Adipose tissue (tissue), 3 donors: ENCODE results near the gene UROC1. TPM values are rescaled to one million over a fixed set of nuclear protein-coding genes. Genes with fewer than 3 reads are reported as not detected.

Experiments used
- H3K27ac ChIP-seq: one replicate; pipeline ENCODE4 v1.5.1; 2013; ENCODE audit warnings: low read depth, low read length
- WGBS, 3 donors: extraction: QIAGEN DNeasy Blood & Tissue Kit; methylation state at CpG; one replicate each; pipeline ENCODE4 v1.1.7; 2013; 5-methylcytosine and 5-hydroxymethylcytosine counted together
- polyA plus RNA-seq, 3 donors: library from polyadenylated mRNA; stranded (reverse); fragments of 200-250 nt; gene quantifications; one replicate each; pipeline ENCODE4 v1.2.3, GENCODE V29; 2013
- donor health status: healthy with polysubstance abuse.
- donor health status: Bipolar disorder and iron deficiency.
- donor health status: healthy.

The UROC1 gene
- polyA plus RNA-seq, 3 donors: not detected

DNA sequence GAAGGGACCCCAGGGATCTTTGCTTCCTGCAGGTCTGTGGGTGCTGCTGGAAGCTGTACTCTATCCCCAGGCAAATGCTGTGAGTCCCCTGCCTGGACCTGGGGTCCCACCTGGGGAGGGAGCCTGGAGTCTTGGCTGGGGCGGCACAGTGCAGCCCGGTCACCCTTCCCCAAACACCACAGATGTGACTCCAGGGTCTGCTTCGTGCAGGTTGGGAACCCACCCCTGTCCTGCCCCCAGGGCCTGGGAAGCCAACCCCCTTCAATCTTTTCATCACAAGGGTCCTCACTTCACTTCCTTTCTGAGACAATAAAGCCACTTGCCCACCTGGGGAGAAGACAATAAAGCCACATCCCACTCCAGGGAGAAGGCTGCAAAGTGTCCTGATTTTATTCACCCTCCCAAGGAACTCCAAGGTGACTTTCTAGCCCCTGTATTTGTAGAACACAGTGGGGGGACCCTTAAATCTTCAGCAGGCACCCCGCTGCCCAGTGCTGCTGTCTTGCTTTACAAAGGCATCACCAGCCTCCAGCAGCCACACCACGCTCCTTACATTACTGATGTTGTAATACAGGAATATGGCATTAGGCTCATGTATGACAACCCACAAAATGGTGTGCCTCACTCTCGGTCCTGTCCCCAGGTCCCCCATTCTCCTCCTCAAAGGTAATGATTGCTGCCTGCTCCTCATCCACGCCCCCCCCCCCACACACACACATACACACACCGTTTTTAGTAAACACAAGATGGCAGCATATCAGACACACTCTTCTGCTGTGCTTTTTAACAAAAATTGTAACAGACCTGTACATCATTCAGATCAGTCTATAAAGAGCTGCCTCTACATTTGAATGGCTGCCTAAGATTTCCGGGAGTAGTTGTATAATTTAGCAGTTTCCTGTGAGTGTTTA lies 31.2 kb upstream of the UROC1 start:
- WGBS, 3 donors: 50 to 60% (median 59%) methylated on average over 9 of the region's 9 CpGs
- H3K27ac ChIP-seq: no peak overlapping the region

DNA sequence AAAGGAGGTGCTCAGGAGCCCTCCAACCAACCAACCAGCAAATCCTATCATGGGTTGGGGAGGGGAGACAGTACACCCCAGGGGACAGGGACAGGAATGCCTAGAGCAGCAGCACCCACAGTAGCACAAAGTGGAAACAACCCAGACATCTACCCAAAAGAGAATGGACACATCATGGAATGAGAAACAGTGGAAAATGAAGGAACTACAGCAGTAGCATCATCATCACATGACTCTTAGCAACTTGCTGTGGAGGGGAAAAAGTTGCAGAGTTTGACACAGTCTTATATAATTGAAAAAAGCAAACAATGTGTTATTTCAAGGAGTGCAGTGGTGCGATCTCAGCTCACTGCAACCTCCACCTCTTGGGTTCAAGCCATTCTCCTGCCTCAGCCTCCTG lies 30.1 kb upstream of the UROC1 start:
- 70 to 89% (median 83%) methylated on average over 1 of the region's 1 CpG for WGBS, 3 donors
- no peak overlapping the region for H3K27ac ChIP-seq

DNA sequence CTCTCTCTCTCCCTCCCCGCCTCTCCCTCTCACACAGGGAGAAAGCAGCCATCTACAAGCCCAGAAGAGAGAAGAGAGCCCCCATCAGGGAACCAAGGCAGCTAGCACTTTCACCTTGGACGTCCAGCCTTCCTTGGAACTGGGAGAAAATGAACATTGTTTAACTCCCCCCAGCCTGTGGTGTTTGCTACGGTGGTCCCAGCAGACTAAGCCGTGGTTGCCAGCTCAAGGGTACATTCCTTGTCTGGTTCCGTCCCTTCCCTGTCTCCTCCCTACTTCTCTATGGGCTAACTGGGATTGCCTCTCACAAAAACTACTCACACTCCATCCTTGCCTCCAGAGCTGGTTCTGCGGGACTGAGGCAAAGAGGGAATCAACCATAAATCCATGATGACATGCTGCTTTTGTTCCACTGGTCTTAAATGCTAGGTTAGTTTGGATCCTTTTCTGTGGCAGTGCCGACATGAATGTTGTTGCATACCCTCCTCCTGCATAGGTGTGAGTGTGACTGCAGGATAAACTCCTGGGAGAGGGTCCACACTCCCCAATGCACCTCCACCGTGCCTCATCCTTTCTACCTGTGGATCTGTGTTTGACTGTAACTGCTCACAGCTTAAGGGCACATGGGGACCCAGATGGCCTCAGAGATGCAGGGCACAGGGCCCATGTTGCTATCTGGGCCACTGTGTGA lies 29.1 kb upstream of the UROC1 start:
- no peak overlapping the region for H3K27ac ChIP-seq
- 75 to 84% (median 83%) methylated on average over 7 to 8 of the region's 8 CpGs for WGBS, 3 donors

DNA sequence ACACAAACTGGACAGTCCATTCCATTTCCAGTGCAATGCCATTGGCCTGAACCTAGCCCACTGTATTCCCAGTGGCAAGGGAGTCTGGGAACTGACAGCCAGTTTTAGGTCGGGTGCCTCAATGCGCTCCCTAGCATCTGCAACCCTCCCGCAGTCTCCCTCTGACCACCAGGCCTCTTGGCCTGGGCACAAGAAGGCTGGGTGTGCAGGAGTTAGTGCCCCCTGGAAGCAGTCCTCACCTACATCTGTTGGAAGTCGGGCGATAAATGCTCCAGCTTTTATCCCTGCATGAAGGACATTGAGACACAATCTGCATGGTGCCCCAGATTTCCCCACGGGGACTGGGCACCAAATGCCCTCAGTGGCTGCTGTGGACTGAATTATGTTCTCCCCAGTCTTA lies 28.4 kb upstream of the UROC1 start:
- H3K27ac ChIP-seq: no peak overlapping the region
- 83 to 95% (median 95%) methylated on average over 6 of the region's 6 CpGs for WGBS, 3 donors

GRCh38 chr3:126545544-126545943 lies 28.0 kb upstream of the UROC1 start:
- WGBS, 3 donors: 80 to 87% (median 84%) methylated on average over 5 of the region's 5 CpGs
- H3K27ac ChIP-seq: no peak overlapping the region

- no peak overlapping the region for H3K27ac ChIP-seq
- WGBS, 3 donors: 60 to 71% (median 68%) methylated on average over 7 of the region's 7 CpGs
Observed at GRCh38 chr3:126544596-126545281, 27.2 kb upstream of the UROC1 start.

- WGBS, 3 donors: 83 to 86% (median 85%) methylated on average over 2 of the region's 2 CpGs
- H3K27ac ChIP-seq: no peak overlapping the region
Observed at GRCh38 chr3:126543457-126544061, 26.0 kb upstream of the UROC1 start.

DNA sequence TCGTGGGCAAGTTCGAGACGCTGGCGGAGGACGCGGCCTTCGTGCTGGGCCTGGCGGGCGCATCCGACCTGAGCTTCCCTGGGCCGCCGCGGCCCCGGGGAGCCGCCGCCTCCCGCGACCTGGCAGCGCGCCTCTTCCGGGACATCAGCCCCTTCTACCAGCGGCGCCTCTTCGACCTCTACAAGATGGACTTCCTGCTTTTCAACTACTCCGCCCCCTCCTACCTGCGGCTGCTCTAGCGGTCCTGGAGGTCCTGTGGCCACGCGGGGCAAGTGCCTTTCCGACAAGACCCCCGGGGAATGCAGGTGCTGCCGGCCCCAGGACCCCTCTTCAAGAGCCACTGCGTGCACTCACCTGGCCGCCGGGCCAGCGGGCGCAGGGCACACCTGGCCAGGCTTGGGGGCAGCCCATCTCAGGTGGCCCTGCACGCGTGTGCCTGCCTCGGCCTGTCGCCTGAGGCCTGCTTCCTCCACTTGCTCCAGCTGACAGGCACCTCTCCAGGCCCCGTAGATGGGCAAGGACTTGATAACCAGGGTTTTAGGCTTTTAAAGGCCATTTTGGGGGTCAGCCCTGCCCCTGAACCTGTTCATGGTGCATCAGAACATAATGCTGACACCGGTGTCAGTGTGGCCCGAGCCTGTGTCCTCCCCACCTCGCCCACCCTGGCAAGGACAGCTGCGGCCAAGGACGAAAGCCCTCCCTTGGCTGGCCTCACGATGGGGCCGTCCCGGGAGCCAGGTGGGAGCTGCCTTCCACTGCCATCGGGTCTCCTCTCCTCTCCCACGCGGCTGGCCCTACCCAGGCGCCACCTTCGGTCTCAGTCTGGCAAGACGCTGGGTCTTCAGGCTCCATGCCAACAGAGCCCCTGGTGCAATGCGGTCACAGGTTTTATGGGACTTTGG lies 25.0 kb upstream of the UROC1 start:
- WGBS, 3 donors: 71 to 83% (median 78%) methylated on average over 52 to 57 of the region's 57 CpGs
- no peak overlapping the region for H3K27ac ChIP-seq

GRCh38 chr3:126541628-126542339 lies 24.2 kb upstream of the UROC1 start:
- 46 to 58% (median 48%) methylated on average over 85 to 101 of the region's 101 CpGs for WGBS, 3 donors
- H3K27ac ChIP-seq: no peak overlapping the region

DNA sequence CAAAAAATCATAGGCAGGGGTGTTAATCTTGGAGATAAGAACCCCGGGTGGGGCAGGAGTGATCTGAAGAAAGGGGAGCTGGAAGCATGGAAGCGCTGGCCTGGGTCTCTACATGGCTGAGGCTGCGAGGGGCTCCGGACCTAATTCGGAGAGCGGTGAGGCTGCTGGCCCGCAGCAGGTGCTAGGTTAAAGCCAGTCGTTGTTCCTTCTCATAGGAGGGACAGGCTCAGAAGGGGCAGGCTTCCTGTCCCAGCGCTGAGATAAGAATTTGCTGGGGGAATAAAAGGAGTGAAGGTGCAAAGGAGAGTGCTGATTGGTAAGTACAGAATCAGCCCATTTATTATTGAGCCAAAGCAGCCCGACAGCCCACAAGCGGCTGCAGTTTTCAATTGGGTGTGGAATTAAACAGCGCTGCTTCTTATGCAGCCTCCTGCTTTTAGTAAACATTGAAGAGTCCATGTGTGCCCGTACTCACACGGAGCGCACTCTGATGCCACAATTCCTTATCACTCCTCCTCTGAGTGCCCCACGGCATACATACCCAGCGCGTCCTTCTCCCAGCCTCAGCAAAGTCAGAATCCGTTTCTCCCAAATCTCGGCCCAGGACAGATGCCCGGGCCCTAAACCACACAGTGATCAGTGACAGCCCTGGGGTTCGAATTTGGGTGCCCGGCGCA lies 23.5 kb upstream of the UROC1 start:
- WGBS, 3 donors: 50 to 60% (median 60%) methylated on average over 24 of the region's 24 CpGs
- no peak overlapping the region for H3K27ac ChIP-seq

GRCh38 chr3:126540342-126540849 lies 22.8 kb upstream of the UROC1 start:
- H3K27ac ChIP-seq: no peak overlapping the region
- 21 to 43% (median 25%) methylated on average over 9 of the region's 9 CpGs for WGBS, 3 donors

DNA sequence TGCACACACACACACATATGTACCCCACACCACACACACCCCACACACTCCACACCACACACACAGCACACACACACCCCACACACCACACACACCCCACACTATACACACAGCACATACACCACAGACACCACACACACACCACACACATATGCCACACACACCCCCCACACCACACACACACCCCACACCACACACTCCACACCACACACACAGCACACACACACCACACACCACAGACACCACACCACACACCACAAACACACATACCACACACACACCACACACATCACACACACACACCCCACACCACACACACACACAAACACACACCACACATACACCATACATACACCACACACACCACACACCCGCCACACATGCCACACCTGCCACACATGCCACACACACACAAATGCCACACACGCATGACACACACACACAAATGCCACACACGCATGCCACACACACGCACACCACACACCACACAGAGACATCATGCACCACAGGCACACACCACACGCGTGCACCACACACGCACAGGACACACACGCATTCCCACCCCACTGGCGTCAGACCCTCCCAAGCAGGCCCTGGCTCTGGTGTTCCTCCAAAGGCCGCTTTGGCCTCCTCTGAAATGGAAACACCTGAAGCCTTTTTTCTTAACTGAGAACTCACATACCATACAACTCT lies 22.1 kb upstream of the UROC1 start:
- H3K27ac ChIP-seq: no peak overlapping the region
- 91 to 96% (median 96%) methylated on average over 10 of the region's 10 CpGs for WGBS, 3 donors

DNA sequence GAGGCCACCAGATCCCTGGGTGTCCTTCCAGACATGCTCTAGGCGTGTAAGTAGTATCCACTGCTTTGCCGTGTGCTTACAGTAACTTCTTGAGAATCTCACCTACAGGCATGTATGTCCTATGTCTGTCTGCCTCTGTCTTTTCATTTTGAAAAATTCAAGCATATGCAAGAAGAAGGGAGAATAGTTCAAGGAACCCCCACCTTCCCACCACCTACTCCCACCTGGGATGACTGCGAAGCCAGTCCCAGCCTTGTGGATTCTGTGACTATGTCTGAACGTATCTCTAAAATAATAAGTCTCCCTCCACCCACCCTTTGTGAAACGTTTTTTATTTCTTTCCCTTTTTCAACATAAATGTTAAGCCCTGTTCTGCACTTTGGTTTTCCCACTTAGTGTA lies 21.4 kb upstream of the UROC1 start:
- WGBS, 3 donors: 37 to 56% (median 54%) methylated on average over 5 of the region's 5 CpGs

GRCh38 chr3:126538316-126538715 lies 20.7 kb upstream of the UROC1 start:
- no peak overlapping the region for H3K27ac ChIP-seq
- WGBS, 3 donors: 66 to 75% (median 69%) methylated on average over 9 of the region's 9 CpGs

More for the DNA sequence above, 21.4 kb upstream of the UROC1 start:
- H3K27ac ChIP-seq: no peak overlapping the region

DNA sequence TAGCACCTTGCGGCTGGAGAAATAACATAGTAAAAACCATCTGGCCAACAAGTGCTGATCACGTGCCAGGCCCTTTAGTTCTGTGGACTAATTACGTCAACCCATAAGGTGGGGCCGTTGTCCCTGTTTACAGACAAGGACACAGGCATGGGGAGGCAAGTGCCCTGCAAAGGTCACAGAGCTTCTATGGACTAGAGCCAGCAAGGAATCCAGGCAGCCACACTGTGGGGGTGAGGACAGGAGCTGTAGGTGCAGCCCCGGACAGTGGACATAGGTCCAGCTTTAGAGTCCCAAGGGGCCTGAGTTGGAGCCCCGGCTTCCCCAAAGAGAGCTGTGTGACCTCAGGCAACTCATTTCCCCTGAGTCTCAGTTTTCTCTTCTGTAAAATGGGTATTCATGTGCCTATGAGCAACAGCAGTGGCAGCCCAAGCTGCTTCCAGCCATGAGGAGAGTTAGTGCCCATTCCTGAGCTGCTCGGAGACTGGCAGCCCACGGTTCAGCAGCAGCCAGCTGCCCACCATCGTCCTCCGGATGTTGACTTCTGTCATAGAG lies 20.2 kb upstream of the UROC1 start:
- WGBS, 3 donors: 69 to 82% (median 79%) methylated on average over 10 of the region's 10 CpGs
- no peak overlapping the region for H3K27ac ChIP-seq
